Measurements from ENCODE around the gene OPN1LW. TPM values are rescaled to one million over a fixed set of nuclear protein-coding genes. Genes with fewer than 3 reads are reported as not detected.

The OPN1LW gene
- total RNA-seq, 4 donors from 2014 or later = not detected

DNA sequence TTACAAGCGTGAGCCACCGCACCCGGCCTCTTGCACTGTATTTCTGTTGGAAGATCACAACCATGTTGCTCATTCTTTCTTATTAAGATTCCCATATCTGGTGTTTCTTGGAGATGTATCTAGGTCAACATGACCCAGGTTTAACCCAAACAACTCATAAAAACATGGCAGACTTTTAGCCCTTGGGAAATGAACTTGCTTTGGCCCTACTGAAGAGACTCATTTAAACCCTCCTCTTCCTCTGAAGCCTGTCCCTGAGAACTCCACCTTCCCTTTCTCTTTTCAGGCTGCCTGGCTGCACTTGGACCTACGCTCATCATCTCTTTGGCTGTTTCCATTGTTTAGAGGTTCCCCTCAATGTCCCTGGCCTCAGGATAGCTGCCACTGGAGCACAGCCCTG lies 22.8 kb upstream of the OPN1LW start:
- TF ChIP-seq, protein P1, sequence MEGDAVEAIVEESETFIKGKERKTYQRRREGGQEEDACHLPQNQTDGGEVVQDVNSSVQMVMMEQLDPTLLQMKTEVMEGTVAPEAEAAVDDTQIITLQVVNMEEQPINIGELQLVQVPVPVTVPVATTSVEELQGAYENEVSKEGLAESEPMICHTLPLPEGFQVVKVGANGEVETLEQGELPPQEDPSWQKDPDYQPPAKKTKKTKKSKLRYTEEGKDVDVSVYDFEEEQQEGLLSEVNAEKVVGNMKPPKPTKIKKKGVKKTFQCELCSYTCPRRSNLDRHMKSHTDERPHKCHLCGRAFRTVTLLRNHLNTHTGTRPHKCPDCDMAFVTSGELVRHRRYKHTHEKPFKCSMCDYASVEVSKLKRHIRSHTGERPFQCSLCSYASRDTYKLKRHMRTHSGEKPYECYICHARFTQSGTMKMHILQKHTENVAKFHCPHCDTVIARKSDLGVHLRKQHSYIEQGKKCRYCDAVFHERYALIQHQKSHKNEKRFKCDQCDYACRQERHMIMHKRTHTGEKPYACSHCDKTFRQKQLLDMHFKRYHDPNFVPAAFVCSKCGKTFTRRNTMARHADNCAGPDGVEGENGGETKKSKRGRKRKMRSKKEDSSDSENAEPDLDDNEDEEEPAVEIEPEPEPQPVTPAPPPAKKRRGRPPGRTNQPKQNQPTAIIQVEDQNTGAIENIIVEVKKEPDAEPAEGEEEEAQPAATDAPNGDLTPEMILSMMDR (IDR thresholded peaks at IDR 0.05) = no peak
- ATAC-seq (ENCODE audit: low FRiP score) = no peak
- no peak for DNase-seq (ENCODE audit: low spot score)

DNA sequence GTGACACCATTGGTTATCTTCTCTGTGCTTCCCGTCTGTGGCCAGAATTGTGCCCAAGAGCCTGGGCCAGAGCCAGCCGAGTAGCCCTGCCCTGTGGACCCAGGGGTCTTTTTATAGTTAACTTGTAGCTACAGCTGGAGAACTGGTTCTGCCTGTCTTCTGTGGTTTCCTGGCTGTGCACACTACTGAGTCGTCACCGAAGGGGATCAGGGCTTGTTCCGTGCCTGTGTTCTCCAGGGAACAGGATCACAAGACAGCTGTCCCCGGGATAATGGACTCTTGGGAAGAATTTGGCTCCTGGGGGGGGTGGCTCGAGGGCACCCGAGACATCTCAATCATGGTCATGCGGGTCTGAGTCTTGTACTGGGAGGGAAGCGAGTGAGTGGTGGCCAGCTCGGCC lies 22.1 kb upstream of the OPN1LW start:
- ATAC-seq (ENCODE audit: low FRiP score) (no peak), DNase-seq (ENCODE audit: low spot score) (no peak)
- TF ChIP-seq, protein P1 (IDR thresholded peaks at IDR 0.05) = no peak

DNA sequence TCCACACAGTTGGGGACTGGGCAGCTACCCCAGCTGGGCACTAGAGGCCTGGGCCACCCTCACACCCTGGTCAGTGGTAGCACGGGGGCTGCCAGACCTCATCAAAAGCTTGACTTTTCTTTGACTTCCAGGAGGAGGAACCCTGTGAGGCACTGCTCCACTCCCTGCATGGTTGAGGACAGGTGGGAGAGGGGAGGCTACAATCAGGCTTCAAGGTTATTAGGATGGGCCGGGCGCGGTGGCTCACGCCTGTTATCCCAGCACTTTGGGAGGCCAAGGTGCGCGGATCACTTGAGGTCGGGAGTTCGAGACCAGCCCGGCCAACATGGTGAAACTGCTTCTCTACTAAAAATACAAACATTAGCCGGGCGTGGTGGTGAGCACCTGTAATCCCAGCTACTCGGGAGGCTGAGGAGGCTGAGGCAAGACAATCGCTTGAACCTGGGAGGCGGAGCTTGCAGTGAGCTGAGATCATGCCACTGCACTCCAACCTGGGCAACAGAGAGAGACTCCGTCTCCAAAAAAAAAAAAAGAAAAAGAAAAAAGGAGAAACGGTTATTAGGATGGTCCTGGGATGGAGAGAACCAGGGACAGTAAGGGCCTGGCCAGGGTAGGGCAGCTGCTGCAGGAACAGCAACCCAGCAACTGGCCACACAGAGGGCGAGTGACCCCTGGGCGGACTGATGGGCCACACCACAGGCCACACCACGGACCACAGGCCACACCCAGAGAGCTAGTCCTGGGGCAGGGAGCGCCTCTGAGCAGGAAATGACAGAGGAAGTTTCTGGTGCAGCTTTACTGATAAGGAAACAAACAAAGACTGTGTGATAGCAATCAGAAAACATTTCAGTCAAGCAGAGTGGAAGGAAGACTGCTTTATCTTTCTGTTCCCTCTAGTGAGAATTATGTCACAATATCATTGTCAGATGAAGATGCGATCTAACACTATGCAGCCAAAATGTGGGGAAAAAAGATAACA lies 20.5 kb upstream of the OPN1LW start:
- DNase-seq (ENCODE audit: low spot score) (no peak), ATAC-seq (ENCODE audit: low FRiP score) (no peak)
- TF ChIP-seq, protein P1 (IDR thresholded peaks at IDR 0.05) = no peak

DNA sequence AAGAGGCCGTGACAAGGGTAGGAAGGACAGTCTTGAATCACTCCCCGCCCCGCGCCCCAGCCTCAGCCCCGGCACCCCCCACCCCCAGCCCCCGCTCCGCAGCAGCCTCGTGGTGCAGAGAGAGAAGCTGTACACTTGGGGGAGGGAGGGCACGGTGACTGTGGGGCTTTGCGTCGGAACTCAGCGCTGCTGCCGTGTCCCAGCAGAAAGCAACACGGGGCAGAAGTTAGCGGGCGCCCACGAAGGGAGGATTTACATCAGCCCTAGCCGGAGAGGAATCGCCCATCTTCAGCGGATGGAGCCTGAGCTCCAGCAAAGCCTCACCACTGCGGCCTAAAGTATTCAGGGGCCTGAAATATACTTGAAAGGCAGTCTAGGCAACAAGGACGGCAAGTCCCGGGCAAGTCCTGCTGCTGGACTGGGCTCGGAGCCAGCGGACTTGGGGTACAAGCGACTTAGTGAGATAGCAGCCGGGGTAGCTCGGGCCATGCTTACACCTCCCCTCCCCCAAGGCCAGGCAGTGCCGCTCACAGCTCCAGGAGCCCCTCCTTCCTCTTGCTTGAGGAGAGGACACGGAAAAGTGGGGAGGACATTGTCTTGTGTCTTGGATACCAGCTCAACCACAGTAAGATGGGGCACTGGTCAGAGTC lies 18.5 kb upstream of the OPN1LW start:
- no peak for DNase-seq (ENCODE audit: low spot score)
- ATAC-seq (ENCODE audit: low FRiP score) = no peak
- TF ChIP-seq, protein P1 (IDR thresholded peaks at IDR 0.05) = no peak

DNA sequence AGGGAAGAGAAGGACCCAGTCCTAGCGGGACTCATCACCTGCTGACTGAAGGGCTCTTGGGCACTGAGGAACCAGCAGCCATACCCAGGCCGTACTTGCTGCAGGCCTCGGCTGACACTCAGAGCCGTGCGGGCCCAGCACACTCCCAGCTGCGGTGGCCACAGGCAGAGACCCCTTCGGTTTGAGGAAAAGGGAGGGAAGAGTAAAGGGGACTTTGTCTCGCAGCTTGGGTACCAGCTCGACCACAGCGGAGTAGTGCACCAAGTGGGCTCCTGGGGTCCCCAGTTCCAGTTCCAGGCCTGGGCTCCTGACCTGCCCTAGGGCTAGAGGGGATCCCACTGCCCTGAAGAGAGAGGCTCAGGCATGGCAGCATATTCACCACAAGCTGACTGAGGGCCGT lies 17.9 kb upstream of the OPN1LW start:
- ATAC-seq (ENCODE audit: low FRiP score) (no peak), DNase-seq (ENCODE audit: low spot score) (no peak)
- TF ChIP-seq, protein P1 (IDR thresholded peaks at IDR 0.05) = no peak

GRCh38 chrX:154131955-154132354 lies 12.1 kb upstream of the OPN1LW start:
- TF ChIP-seq, protein P1 (IDR thresholded peaks at IDR 0.05) = no peak
- DNase-seq (ENCODE audit: low spot score) (no peak), ATAC-seq (ENCODE audit: low FRiP score) (no peak)
